HEK293T (cell line): ENCODE measurements around the gene DLL1.

Source experiments
- BHLHE40 ChIP-seq: fragments of 450-650 bp; IDR thresholded peaks from 2 replicates; pipeline ENCODE4 v1.6.1; 2016; ENCODE audit warnings: mild to moderate bottlenecking, moderate library complexity, borderline replicate concordance
- ELF4 ChIP-seq: fragments of 450-650 bp; IDR thresholded peaks from 2 replicates; pipeline ENCODE4 v1.6.1; 2017; ENCODE audit warnings: antibody characterized with exemption
- FOXA1 ChIP-seq: fragments of 450-650 bp; IDR thresholded peaks from 2 replicates; pipeline ENCODE4 v1.6.1; 2016; ENCODE audit warnings: mild to moderate bottlenecking
- FOXK2 ChIP-seq: fragments of 450-650 bp; IDR thresholded peaks from 2 replicates; pipeline ENCODE4 v1.6.1; 2016; ENCODE audit warnings: mild to moderate bottlenecking
- FOXM1 ChIP-seq: fragments of 450-650 bp; IDR thresholded peaks from 2 replicates; pipeline ENCODE4 v1.6.1; 2017; ENCODE audit warnings: mild to moderate bottlenecking, borderline replicate concordance
- NFRKB ChIP-seq: fragments of 450-650 bp; IDR thresholded peaks from 2 replicates; pipeline ENCODE4 v1.6.1; 2016; ENCODE audit warnings: mild to moderate bottlenecking, moderate library complexity
- TARDBP ChIP-seq: fragments of 450-650 bp; IDR thresholded peaks from 2 replicates; pipeline ENCODE4 v1.6.1; 2016

DNA sequence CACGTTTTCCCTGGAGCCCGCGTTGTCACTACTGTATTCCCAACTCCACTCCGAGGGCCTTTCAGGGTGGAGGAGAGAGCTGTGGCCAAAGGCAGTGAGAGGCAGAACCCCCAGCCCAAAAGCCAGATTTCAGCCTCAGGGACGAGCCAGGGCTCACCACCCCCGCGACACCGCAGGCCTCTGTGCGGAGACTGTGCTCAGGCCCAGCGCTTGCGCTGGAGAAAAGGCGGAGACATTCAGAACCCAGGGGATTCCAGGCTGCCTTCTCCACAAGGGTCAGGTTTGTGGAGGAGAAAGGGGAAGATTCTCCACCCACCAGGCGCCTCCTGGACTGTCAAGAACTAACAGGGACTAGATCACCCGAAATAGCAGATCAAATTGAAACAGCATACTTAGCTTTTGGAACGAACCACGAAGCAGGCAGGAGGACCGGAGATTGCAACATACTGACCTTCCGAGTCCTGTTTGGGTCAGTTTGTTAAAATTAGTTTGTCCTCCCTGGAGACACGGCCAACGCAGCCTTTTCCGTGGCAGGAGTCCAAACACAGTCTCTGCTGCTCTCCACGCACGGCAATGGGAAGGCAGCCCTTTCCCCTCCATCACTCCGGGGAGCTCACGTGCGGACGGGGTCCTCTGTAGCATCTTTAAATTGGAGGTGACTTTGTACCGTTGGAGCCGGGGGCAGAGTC is 14.4 kb downstream of the DLL1 start:
- no peak for TF ChIP-seq TARDBP
- no peak for TF ChIP-seq FOXK2
- no peak for TF ChIP-seq FOXM1
- no peak for TF ChIP-seq FOXA1
- TF ChIP-seq BHLHE40 = no peak
- no peak for TF ChIP-seq NFRKB
- no peak for TF ChIP-seq ELF4
